Spleen (tissue), 11 donors: ENCODE results near the gene OBSCN. TPM values are rescaled to one million over a fixed set of nuclear protein-coding genes. Genes with fewer than 3 reads are reported as not detected.

ENCODE experiments used
- DNase-seq: peaks from one replicate; pipeline ENCODE4 v3.0.0-alpha.2; 2020
- H3K27ac ChIP-seq, 8 donors: fragments of 200-600 bp; sonication (generic) in 7 of 8; 1 replicate in 4 of 8; 2 replicates in 4 of 8; pipeline versions ENCODE4 v1.5.0 to v1.8.0; 2016 to 2021; ENCODE audit warnings: inconsistent platforms in 4 of 8, mild to moderate bottlenecking in 4 of 8, moderate library complexity in 1 of 8
- H3K27me3 ChIP-seq, 7 donors: fragments of 200-600 bp; sonication (generic) in 6 of 7; replicated peaks in 1 of 7; 1 replicate in 4 of 7; 2 replicates in 3 of 7; pipeline versions ENCODE4 v1.5.0 to v1.8.0; 2016 to 2021; ENCODE audit warnings: inconsistent platforms in 3 of 7, mild to moderate bottlenecking in 1 of 7
- H3K36me3 ChIP-seq, 6 donors: fragments of 200-600 bp; sonication (generic) in 5 of 6; 1 replicate in 4 of 6; 2 replicates in 2 of 6; pipeline versions ENCODE4 v1.5.0 to v1.8.0; 2016 to 2021; ENCODE audit warnings: inconsistent platforms in 2 of 6
- H3K4me1 ChIP-seq, 6 donors: fragments of 200-600 bp; sonication (generic) in 5 of 6; 1 replicate in 3 of 6; 2 replicates in 3 of 6; pipeline versions ENCODE4 v1.5.0 to v1.8.0; 2016 to 2021; ENCODE audit warnings: inconsistent platforms in 3 of 6
- H3K4me3 ChIP-seq, 8 donors: fragments of 200-600 bp; sonication (generic) in 7 of 8; 1 replicate in 4 of 8; 2 replicates in 4 of 8; pipeline versions ENCODE4 v1.5.0 to v1.8.0; 2016 to 2021; ENCODE audit warnings: inconsistent platforms in 4 of 8, mild to moderate bottlenecking in 4 of 8, moderate library complexity in 2 of 8
- H3K9me3 ChIP-seq, 8 donors: fragments of 200-600 bp; sonication (generic) in 7 of 8; 1 replicate in 4 of 8; 2 replicates in 4 of 8; pipeline versions ENCODE4 v1.5.0 to v1.8.0; 2016 to 2021; ENCODE audit warnings: inconsistent platforms in 4 of 8
- POLR2A ChIP-seq, 3 donors: fragments of 450-650 bp; IDR thresholded peaks; one replicate each; pipeline ENCODE4 v1.5.1; 2017; ENCODE audit warnings: antibody characterized with exemption in 3 of 3, mild to moderate bottlenecking in 1 of 3
- POLR2AphosphoS5 ChIP-seq, 3 donors: sonication (generic); formaldehyde crosslinking; IDR thresholded peaks; one replicate each; pipeline ENCODE4 v1.5.1; 2017; ENCODE audit warnings: antibody characterized with exemption in 3 of 3
- WGBS, 5 donors: extraction: QIAGEN DNeasy Blood & Tissue Kit in 3 of 5; methylation state at CpG; one replicate each; pipeline versions ENCODE4 v1.1.5 to v1.1.7; 2013 to 2018; 5-methylcytosine and 5-hydroxymethylcytosine counted together
- intact Hi-C: fragments of 100-400 bp; cut with DNase I; formaldehyde crosslinking; loops from one replicate; pipeline ENCODE4 v1.15.0; 2023; ENCODE audit warnings: low total_unique reads
- polyA plus RNA-seq, 3 donors: library from polyadenylated mRNA; stranded (reverse); fragments of 200-250 nt; gene quantifications; one replicate each; pipeline ENCODE4 v1.2.1, GENCODE V29; 2013
- total RNA-seq, 7 donors: library from RNA; depleted of rRNA in 3 of 7; stranded (reverse); fragments of >200 nt in 3 of 7; fragmentation: NEBNext Ultra II Directional in 4 of 7; extraction: Animal tissue kit (Norgen Biotek cat#: 25700) in 4 of 7; gene quantifications; one replicate each; pipeline versions ENCODE4 v1.1.0 to v1.2.1, GENCODE V29; 2016 to 2021
- TF ChIP-seq, protein P1 (sequence below), 11 experiments: fragments of 200-600 bp in 7 of 11; fragments of 450-650 bp in 4 of 11; sonication (generic) in 4 of 11; IDR thresholded peaks in 8 of 11; conservative IDR thresholded peaks in 3 of 11; 1 replicate in 7 of 11; 2 replicates in 4 of 11; pipeline versions ENCODE4 v1.4.0 to v1.8.0; 2016 to 2021; ENCODE audit warnings: antibody characterized with exemption in 11 of 11, inconsistent platforms in 4 of 11, mild to moderate bottlenecking in 1 of 11
- donor health status: healthy with polysubstance abuse.
- donor health status: DM: no; HTN: no; CAD: no; lungs with moderate emphysema.
- donor health status: DM: no; HTN: no; CAD: no.
- donor health status: Bipolar disorder and iron deficiency.
- donor health status: healthy.
- donor health status: DM: no; HTN: no; CAD: no.
- donor health status: DM: yes; HTN: yes; CAD: no.

Gene OBSCN
- total and polyA plus RNA-seq, 10 donors: 12.6 to 71.7 (median 41.9) TPM

GRCh38 chr1:228323401-228323800, 115.6 kb downstream of the OBSCN start:
- intact Hi-C loops: no loop called here
- Histone ChIP-seq H3K27me3 (no peaks in the 10 kb centered on the region), H3K27ac (no peak overlapping the region), H3K4me3 (no peak overlapping the region), H3K4me1 (no peaks in the 10 kb centered on the region), H3K9me3 (peaks cover 0 to 13% (median 7%) of the 10 kb centered on the region in 8 donors), H3K36me3 (peaks cover 0 to 71% (median 40%) of the 10 kb centered on the region in 6 donors)
- DNase-seq: peak; percentile 57
- WGBS, 5 donors: 85 to 95% (median 92%) methylated on average over 8 to 9 of the region's 9 CpGs
- TF ChIP-seq POLR2A (IDR thresholded peaks at IDR 0.05) (no peak), POLR2AphosphoS5 (IDR thresholded peaks at IDR 0.05) (no peak)
- TF ChIP-seq, protein P1, sequence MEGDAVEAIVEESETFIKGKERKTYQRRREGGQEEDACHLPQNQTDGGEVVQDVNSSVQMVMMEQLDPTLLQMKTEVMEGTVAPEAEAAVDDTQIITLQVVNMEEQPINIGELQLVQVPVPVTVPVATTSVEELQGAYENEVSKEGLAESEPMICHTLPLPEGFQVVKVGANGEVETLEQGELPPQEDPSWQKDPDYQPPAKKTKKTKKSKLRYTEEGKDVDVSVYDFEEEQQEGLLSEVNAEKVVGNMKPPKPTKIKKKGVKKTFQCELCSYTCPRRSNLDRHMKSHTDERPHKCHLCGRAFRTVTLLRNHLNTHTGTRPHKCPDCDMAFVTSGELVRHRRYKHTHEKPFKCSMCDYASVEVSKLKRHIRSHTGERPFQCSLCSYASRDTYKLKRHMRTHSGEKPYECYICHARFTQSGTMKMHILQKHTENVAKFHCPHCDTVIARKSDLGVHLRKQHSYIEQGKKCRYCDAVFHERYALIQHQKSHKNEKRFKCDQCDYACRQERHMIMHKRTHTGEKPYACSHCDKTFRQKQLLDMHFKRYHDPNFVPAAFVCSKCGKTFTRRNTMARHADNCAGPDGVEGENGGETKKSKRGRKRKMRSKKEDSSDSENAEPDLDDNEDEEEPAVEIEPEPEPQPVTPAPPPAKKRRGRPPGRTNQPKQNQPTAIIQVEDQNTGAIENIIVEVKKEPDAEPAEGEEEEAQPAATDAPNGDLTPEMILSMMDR (IDR thresholded peaks at IDR 0.05 in 8 of 11, conservative IDR thresholded peaks at IDR 0.05 in 3 of 11): no peak

DNA sequence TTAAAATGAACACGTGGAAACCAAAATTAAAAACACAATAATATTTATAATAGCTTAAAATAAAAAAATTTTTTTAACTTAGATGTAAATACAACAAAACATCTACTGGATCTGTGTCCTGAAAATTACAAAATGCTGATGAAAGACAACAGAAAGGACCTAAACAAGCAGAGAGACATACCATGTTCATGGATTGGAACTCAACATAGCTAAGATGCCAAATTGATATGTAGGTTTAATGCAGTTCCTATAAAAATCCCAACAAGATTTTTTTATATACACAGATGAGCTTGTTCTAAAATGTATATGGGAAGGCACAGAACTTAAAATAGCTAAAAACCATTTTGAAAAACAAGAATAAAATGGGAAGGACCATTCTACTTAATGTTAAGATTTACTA, 117.4 kb downstream of the OBSCN start:
- H3K27ac ChIP-seq: no peak overlapping the region
- H3K4me3 ChIP-seq: no peak overlapping the region
- H3K9me3 ChIP-seq: peaks cover 0 to 13% (median 7%) of the 10 kb centered on the region in 8 donors
- no peaks in the 10 kb centered on the region for H3K4me1 ChIP-seq
- TF ChIP-seq, protein P1 (IDR thresholded peaks at IDR 0.05 in 8 of 11, conservative IDR thresholded peaks at IDR 0.05 in 3 of 11): no peak
- TF ChIP-seq POLR2A (IDR thresholded peaks at IDR 0.05) (no peak), POLR2AphosphoS5 (IDR thresholded peaks at IDR 0.05) (no peak)
- no peak for DNase-seq
- H3K27me3 ChIP-seq: no peaks in the 10 kb centered on the region
- WGBS, 5 donors: 63 to 87% (median 69%) methylated on average over 1 of the region's 1 CpG
- peaks cover 0 to 52% (median 26%) of the 10 kb centered on the region in 6 donors for H3K36me3 ChIP-seq
- intact Hi-C loops: no loop called here

DNA sequence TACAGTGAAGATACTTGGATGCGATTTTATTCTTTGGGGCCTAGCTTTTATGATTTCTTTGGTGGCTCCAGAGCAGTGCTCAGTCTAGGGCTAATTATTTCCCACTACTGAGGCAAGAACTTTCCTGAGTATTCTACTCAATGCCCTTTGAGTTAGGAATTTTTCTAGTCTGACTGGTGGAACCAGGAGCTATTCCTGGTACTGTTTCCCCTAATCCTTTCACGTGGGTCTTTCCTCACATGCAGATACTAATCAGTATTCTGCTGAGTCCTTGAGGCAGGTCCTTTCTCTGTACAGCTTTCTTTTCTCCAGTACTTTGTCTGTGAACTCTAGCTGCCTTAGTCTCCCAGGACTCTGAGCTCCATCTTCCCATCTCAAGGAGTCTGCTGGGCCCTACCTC, 122.0 kb downstream of the OBSCN start:
- TF ChIP-seq POLR2AphosphoS5 (IDR thresholded peaks at IDR 0.05) (no peak), POLR2A (IDR thresholded peaks at IDR 0.05) (no peak)
- TF ChIP-seq, protein P1 (IDR thresholded peaks at IDR 0.05 in 8 of 11, conservative IDR thresholded peaks at IDR 0.05 in 3 of 11): no peak
- peaks cover 0 to 9% (median 4%) of the 10 kb centered on the region in 8 donors for H3K9me3 ChIP-seq

DNA sequence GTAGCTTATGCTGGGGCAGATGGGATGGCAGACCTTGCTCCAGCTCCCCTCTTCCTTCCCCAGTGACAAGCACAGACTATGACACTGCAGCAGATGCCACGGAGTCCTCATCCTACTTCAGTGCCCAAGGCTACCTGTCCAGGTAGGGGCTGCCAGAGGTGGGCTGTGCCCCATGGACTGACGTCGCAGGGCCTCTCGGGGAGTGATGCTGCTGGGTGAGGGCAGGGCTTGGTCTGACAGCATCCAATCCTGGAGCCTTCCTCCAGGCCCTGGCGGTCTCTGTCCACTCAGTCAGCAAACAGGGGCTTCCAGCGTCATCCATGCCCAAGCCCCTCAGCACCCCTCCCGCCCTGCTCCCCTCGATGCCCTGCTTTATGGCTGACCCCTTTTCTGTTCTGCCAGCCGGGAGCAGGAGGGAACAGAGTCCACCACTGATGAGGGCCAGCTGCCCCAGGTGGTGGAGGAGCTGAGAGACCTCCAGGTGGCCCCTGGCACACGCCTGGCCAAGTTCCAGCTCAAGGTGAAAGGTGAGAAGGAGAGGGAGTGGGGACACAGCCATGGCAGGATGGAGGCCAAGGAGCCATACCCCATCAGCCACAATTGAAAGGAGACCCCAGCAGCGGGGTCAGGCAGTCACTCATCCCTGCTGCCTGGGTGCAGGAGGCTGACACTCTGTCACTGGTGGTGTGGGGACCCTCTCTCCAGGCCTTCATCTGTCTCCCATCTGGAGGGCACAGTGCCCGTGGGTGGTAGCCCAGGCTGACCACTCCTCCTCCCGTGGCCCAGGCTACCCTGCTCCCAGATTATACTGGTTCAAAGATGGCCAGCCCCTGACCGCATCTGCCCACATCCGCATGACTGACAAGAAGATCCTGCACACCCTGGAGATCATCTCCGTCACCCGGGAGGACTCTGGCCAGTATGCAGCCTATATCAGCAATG, 125.2 kb downstream of the OBSCN start:
- no peak overlapping the region for H3K4me3 ChIP-seq
- WGBS, 5 donors: 73 to 95% (median 91%) methylated on average over 11 to 17 of the region's 17 CpGs
- peaks cover 0 to 54% (median 8%) of the 10 kb centered on the region in 6 donors for H3K36me3 ChIP-seq
- no peaks in the 10 kb centered on the region for H3K27me3 ChIP-seq
- no peak overlapping the region for H3K27ac ChIP-seq
- no peak for TF ChIP-seq POLR2AphosphoS5 (IDR thresholded peaks at IDR 0.05)
- no peak for TF ChIP-seq POLR2A (IDR thresholded peaks at IDR 0.05)
- TF ChIP-seq, protein P1 (IDR thresholded peaks at IDR 0.05 in 8 of 11, conservative IDR thresholded peaks at IDR 0.05 in 3 of 11): no peak
- no peak for DNase-seq
- no peaks in the 10 kb centered on the region for H3K4me1 ChIP-seq
- H3K9me3 ChIP-seq: no peaks in the 10 kb centered on the region
- intact Hi-C loops: no loop called here

More for the DNA sequence above, 122.0 kb downstream of the OBSCN start:
- WGBS, 5 donors: 78 to 88% (median 78%) methylated on average over 2 of the region's 2 CpGs
- Histone ChIP-seq H3K4me3 (no peak overlapping the region), H3K27ac (no peak overlapping the region), H3K27me3 (no peaks in the 10 kb centered on the region), H3K36me3 (peaks cover 0 to 31% (median 6%) of the 10 kb centered on the region in 6 donors), H3K4me1 (no peaks in the 10 kb centered on the region)
- intact Hi-C loops: no loop called here
- DNase-seq: no peak
